Fibroblast of the aortic adventitia (primary cell): ENCODE measurements around the gene VRTN. TPM values are rescaled to one million over a fixed set of nuclear protein-coding genes. Genes with fewer than 3 reads are reported as not detected.
"Not testable (repeated sequence)": the region's sequence is repeated elsewhere in the genome, so short reads cannot be mapped to it uniquely, and the experiment has no call there.

Experiments used
- DNase-seq: peaks from one replicate; pipeline ENCODE4 v3.0.0-alpha.2; 2010; ENCODE audit warnings: low read depth
- H3K4me3 ChIP-seq: 2 replicates; pipeline ENCODE4 v1.5.1; 2011; ENCODE audit warnings: low read depth, mild to moderate bottlenecking, control low read depth, low read length, moderate library complexity
- total RNA-seq: library from RNA; depleted of rRNA; stranded (reverse); fragments of >200 nt; gene quantifications from 2 replicates; pipeline ENCODE4 v1.2.3, GENCODE V29; 2012; ENCODE audit warnings: low replicate concordance
- TF ChIP-seq, protein P1 (sequence below): IDR thresholded peaks from 2 replicates; pipeline ENCODE4 v1.5.1; 2011; ENCODE audit warnings: mild to moderate bottlenecking, low read length, control low read depth, inconsistent platforms; ENCODE audit not compliant: insufficient read depth

Gene VRTN
- total RNA-seq, 1 donor: not detected

- TF ChIP-seq, protein P1, sequence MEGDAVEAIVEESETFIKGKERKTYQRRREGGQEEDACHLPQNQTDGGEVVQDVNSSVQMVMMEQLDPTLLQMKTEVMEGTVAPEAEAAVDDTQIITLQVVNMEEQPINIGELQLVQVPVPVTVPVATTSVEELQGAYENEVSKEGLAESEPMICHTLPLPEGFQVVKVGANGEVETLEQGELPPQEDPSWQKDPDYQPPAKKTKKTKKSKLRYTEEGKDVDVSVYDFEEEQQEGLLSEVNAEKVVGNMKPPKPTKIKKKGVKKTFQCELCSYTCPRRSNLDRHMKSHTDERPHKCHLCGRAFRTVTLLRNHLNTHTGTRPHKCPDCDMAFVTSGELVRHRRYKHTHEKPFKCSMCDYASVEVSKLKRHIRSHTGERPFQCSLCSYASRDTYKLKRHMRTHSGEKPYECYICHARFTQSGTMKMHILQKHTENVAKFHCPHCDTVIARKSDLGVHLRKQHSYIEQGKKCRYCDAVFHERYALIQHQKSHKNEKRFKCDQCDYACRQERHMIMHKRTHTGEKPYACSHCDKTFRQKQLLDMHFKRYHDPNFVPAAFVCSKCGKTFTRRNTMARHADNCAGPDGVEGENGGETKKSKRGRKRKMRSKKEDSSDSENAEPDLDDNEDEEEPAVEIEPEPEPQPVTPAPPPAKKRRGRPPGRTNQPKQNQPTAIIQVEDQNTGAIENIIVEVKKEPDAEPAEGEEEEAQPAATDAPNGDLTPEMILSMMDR: no peak
- no peak overlapping the region for H3K4me3 ChIP-seq
- no peak for DNase-seq
These were observed 31.9 kb downstream of the VRTN start for GRCh38 chr14:74380172-74380571.

GRCh38 chr14:74380845-74381244, 32.6 kb downstream of the VRTN start:
- H3K4me3 ChIP-seq: no peak overlapping the region
- no peak for DNase-seq
- TF ChIP-seq, protein P1: no peak

GRCh38 chr14:74381571-74381970, 33.3 kb downstream of the VRTN start:
- not testable (repeated sequence) for DNase-seq, H3K4me3 ChIP-seq

DNA sequence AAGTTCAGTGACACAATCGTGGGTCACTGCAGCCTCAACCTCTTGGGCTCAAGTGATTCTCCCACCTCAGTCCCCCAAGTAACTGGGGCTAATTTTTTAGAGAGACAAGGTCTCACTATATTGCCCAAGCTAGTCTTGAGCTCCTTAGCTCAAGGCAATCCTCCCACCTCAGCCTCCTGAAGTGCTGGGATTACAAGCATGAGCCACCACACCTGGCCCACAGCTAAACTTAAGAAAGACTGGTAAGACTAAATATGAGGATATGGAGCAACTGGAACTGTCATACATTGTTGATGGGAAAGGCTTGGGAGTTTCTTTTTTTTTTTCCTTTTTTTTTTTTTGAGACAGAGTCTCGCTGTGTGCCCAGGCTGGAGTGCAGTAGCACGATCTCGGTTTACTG, 34.0 kb downstream of the VRTN start:
- H3K4me3 ChIP-seq: no peak overlapping the region
- TF ChIP-seq, protein P1: no peak
- DNase-seq: no peak

GRCh38 chr14:74389980-74390379, 41.7 kb downstream of the VRTN start:
- TF ChIP-seq, protein P1: no peak
- no peak for DNase-seq
- no peak overlapping the region for H3K4me3 ChIP-seq

DNA sequence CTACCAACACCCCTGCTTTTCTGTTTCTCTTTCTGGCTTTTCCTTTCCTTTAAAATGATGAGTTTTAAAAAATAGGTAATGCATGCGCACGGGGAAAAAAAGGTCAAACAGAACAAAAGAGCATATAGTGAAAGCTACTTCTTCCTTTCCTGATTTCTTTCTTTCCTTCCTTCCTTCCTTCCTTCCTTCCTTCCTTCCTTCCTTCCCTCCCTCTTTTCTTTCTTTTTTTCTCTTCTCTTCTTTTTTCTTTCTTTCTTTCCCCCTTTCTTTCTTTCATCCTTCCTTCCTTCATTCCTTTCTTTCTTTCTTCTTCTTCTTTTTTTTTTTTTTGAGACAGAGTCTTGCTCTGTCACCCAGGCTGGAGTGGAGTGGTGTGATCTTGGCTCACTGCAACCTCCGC, 42.2 kb downstream of the VRTN start:
- not testable (repeated sequence) for DNase-seq, H3K4me3 ChIP-seq

GRCh38 chr14:74391479-74391878, 43.2 kb downstream of the VRTN start:
- TF ChIP-seq, protein P1: no peak
- no peak overlapping the region for H3K4me3 ChIP-seq
- DNase-seq: no peak

DNA sequence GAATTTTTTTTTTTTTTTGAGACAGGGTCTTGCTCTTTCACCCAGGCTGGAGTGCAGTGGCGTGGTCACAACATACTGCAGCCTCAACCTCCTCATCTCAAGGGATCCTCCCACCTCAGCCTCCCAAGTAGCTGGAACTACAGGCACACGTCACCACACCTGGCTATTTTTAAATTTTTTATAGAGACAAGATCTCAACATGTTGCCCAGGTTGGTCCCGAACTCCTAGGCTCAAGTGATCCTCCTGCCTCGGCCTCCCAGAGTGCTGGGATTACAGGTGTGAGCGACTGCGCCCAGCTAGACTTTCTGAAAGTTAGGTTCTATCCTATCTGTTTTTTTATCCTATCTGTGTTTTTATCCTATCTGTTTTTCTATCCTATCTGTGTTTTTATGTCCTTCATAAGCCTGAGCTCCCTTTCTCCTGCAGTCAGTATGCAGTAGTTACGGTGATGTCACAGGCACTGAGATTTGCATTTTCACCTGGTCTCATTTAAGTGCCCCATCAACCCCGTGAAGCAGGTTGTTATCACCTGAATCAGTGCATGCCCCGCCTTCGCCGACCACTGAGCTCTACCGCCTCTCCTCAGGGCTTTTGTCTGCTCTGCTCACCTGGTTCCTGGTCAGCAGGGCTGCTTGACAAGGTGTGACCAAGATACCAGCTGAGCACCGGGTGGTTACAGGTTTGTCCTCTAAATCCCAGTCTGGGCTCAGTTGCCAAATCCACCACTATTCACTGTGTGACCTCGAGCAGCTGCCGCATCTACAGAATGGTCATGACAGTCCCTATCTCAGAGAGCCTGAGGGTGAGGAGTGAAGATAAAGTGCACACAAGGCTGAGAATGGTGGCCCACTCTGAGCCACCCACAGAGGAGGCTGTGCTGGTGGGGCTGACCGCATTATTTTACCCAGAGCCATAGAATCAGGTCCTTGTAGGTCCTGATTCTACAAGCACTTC, 44.6 kb downstream of the VRTN start:
- DNase-seq: no peak
- TF ChIP-seq, protein P1: no peak
- no peak overlapping the region for H3K4me3 ChIP-seq
